ENCODE results near the gene PHF21A. TPM values are rescaled to one million over a fixed set of nuclear protein-coding genes. Genes with fewer than 3 reads are reported as not detected.

Gene PHF21A
- total and polyA plus RNA-seq, 10 of the 15 experiments (the other 5 are each of a cell fraction or from before 2014, with no cell fraction given) = 2.6 to 37.2 (median 16.0) TPM

- no peak for TF ChIP-seq BHLHE40 (IDR thresholded peaks at IDR 0.05; ENCODE audit: borderline replicate concordance in 1 of 2, low read depth in 2 of 2, low read length in 1 of 2)
- no peak for TF ChIP-seq KLF5 (IDR thresholded peaks at IDR 0.05; ENCODE audit: partially characterized antibody)
- no peak for TF ChIP-seq TCF7 (IDR thresholded peaks at IDR 0.05; ENCODE audit: borderline replicate concordance)
- TF ChIP-seq HDGF (IDR thresholded peaks at IDR 0.05) = no peak
- no peak for TF ChIP-seq FOXK2 (IDR thresholded peaks at IDR 0.05)
- no peak for TF ChIP-seq HSF1 (IDR thresholded peaks at IDR 0.05; ENCODE audit: low read depth, low read length)
Measured at GRCh38 chr11:46090375-46090774, 30.9 kb downstream of the PHF21A start (continued).

GRCh38 chr11:46079662-46080061, 41.6 kb downstream of the PHF21A start:
- ATAC-seq (no peak), FAIRE-seq (no peak), DNase-seq (ENCODE audit: low read depth, low spot score) (no peak)
- Histone ChIP-seq H3K4me1 (ENCODE audit: control insufficient read depth, insufficient read depth, low read length) (no peaks in the 10 kb centered on the region), H3K4me2 (ENCODE audit: control insufficient read depth, insufficient read depth) (no peak overlapping the region), H3K4me3 (no peak overlapping the region), H3K27me3 (replicated peaks in 1 of 2; ENCODE audit: control insufficient read depth in 2 of 2, insufficient read depth in 2 of 2, low read length in 1 of 2) (no peaks in the 10 kb centered on the region), H3K9me3 (replicated peaks; ENCODE audit: control insufficient read depth, insufficient read depth, low read length) (no peaks in the 10 kb centered on the region), H4K20me1 (ENCODE audit: control insufficient read depth, insufficient read depth) (no peaks in the 10 kb centered on the region), H3K27ac (ENCODE audit: control insufficient read depth, insufficient read depth) (no peak overlapping the region), H3K36me3 (ENCODE audit: control insufficient read depth in 2 of 2, insufficient read depth in 2 of 2, low read length in 1 of 2) (peaks cover 0 to 6% of the 10 kb centered on the region in 2 experiments; a peak in 3 of 4 replicates), H2AFZ (ENCODE audit: control insufficient read depth, low read depth, low read length) (no peak overlapping the region), H3K79me2 (ENCODE audit: control insufficient read depth, insufficient read depth, low read length) (no peaks in the 10 kb centered on the region), H3K9ac (ENCODE audit: control insufficient read depth, insufficient read depth, low read length) (no peak overlapping the region)
- POLR2A ChIA-PET = no interaction called here
- CTCF ChIA-PET = interaction anchor here (1.1 to 1.6 kb wide), 4 partner anchors 13 to 38 kb away, joined by 3 to 4 read pairs (median 4); no protein-coding TSS in a partner anchor
- in situ Hi-C loops (cut with MboI) (no loop called here), intact Hi-C loops (cut with micrococcal nuclease; ENCODE audit: unreplicated experiment) (no loop called here)
- no peak for TF ChIP-seq HCFC1 (IDR thresholded peaks at IDR 0.05; ENCODE audit: low read length)
- TF ChIP-seq DPF2 (IDR thresholded peaks at IDR 0.05) = no peak
- TF ChIP-seq SUZ12 (IDR thresholded peaks at IDR 0.05; ENCODE audit: unreplicated experiment) = no peak
- TF ChIP-seq SREBF1 (IDR thresholded peaks at IDR 0.05; ENCODE audit: low read length) = no peak
- TF ChIP-seq MAX (IDR thresholded peaks at IDR 0.05; ENCODE audit: low read depth, low read length) = no peak
- no peak for TF ChIP-seq ASH2L (IDR thresholded peaks at IDR 0.05; ENCODE audit: borderline replicate concordance, low read depth)
- TF ChIP-seq E2F4 (IDR thresholded peaks at IDR 0.05; ENCODE audit: low read depth, low read length) = no peak
- TF ChIP-seq ATF3 (IDR thresholded peaks at IDR 0.05; ENCODE audit: borderline replicate concordance, extremely low read depth, low read depth, low read length) = no peak
- no peak for TF ChIP-seq IRF5 (IDR thresholded peaks at IDR 0.05; ENCODE audit: borderline replicate concordance)
- no peak for TF ChIP-seq EED (IDR thresholded peaks at IDR 0.05; ENCODE audit: low read depth)
- TF ChIP-seq EZH2 (IDR thresholded peaks at IDR 0.05; ENCODE audit: borderline replicate concordance, control insufficient read depth, low read depth, low read length) = no peak
- TF ChIP-seq TCF12 (IDR thresholded peaks at IDR 0.05; ENCODE audit: low read depth, low read length) = no peak
- no TSS peak for BruUV-seq (replicated peaks)
- RAD21 ChIA-PET (ENCODE audit: unreplicated experiment) = interaction anchor here (1.1 to 1.5 kb wide), 2 partner anchors 20 to 36 kb away, joined by 3 to 4 read pairs; no protein-coding TSS in a partner anchor
- SMC1A ChIA-PET (ENCODE audit: uncharacterized antibody, unreplicated experiment) = interaction anchor here (0.6 to 1.8 kb wide), 7 partner anchors 12 to 272 kb away, joined by 3 to 9 read pairs (median 3); no protein-coding TSS in a partner anchor
- WGBS (ENCODE audit: insufficient coverage, insufficient replicate concordance, low lambda C conversion rate, missing lambda C conversion rate) = 98% methylated on average over 3 of the region's 3 CpGs

All from GM12878 (cell line).